Measurements from ENCODE around the gene ZNF556.

DNA sequence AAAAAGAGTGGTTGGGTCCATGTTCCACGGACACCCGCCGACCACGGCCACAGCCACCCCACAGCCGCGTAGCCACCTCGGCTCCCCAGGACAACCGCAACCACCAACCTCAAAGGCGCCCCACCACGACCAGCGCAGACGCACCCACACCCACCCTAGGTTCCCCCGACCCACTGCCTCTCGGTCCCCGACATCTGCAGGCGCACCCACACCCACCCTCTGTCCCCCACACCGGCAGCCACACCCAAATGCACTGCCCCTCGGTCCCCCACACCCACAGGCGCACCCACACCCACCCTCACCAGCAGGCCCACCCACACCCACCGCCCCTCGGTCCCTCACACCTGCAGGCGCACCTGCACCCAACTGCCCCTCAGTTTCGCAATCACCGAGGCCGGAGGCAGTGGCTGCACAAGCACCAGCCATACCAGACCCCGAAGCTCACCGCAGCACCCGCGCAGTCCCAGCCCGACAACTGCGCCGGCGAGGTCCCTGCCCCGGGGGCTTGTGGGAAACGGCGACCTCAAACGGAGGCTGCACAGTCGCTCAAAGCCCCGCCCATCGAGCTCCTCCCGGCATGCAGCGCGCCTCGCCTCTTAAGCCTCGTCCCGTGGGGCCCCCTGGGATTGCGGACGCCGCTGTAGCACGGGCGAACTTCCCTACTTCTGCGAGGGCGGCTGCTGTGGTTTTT, 59.4 kb downstream of the ZNF556 start:
- TF ChIP-seq, protein P1, sequence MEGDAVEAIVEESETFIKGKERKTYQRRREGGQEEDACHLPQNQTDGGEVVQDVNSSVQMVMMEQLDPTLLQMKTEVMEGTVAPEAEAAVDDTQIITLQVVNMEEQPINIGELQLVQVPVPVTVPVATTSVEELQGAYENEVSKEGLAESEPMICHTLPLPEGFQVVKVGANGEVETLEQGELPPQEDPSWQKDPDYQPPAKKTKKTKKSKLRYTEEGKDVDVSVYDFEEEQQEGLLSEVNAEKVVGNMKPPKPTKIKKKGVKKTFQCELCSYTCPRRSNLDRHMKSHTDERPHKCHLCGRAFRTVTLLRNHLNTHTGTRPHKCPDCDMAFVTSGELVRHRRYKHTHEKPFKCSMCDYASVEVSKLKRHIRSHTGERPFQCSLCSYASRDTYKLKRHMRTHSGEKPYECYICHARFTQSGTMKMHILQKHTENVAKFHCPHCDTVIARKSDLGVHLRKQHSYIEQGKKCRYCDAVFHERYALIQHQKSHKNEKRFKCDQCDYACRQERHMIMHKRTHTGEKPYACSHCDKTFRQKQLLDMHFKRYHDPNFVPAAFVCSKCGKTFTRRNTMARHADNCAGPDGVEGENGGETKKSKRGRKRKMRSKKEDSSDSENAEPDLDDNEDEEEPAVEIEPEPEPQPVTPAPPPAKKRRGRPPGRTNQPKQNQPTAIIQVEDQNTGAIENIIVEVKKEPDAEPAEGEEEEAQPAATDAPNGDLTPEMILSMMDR (IDR thresholded peaks at IDR 0.05 in 8 of 11, conservative IDR thresholded peaks at IDR 0.05 in 3 of 11) = no peak
- no peak for TF ChIP-seq POLR2A (IDR thresholded peaks at IDR 0.05)
- peak in 1 of 3 donors; percentile 33 for TF ChIP-seq POLR2AphosphoS5 (IDR thresholded peaks at IDR 0.05)

Data from spleen (tissue), 7 donors.